ENCODE data around the gene RFTN1. TPM values are rescaled to one million over a fixed set of nuclear protein-coding genes. Genes with fewer than 3 reads are reported as not detected.

Gene RFTN1
- total and polyA plus RNA-seq, 9 of the 15 experiments (the other 6 are each of a cell fraction or from before 2014, with no cell fraction given) = 0.08 to 0.51 (median 0.11) TPM; not detected in 6

GRCh38 chr3:16319307-16319706, 194.2 kb downstream of the RFTN1 start (continued):
- TF ChIP-seq CLOCK (CRISPR knock-in tag; IDR thresholded peaks at IDR 0.05; ENCODE audit: borderline replicate concordance) (no peak), IRF2 (CRISPR knock-in tag; IDR thresholded peaks at IDR 0.05) (no peak), PRDM10 (IDR thresholded peaks at IDR 0.05; ENCODE audit: partially characterized antibody) (no peak), CBFA2T3 (IDR thresholded peaks at IDR 0.05) (no peak), E2F6 (IDR thresholded peaks at IDR 0.05; ENCODE audit: borderline replicate concordance in 1 of 2, extremely low read depth in 1 of 2, insufficient read depth in 1 of 2, insufficient read length in 1 of 2, low read depth in 1 of 2, low read length in 1 of 2, poor library complexity in 1 of 2, severe bottlenecking in 1 of 2) (no peak), REST (IDR thresholded peaks at IDR 0.05; ENCODE audit: borderline replicate concordance) (peak; percentile 85), REST (CRISPR knock-in tag; IDR thresholded peaks at IDR 0.05; ENCODE audit: low read depth) (no peak), SMARCE1 (IDR thresholded peaks at IDR 0.05) (no peak), JUND (IDR thresholded peaks at IDR 0.05; ENCODE audit: borderline replicate concordance, low read depth, low read length) (peak; percentile 27; the same call in 1 of the 2 replicates), JUND (tag; IDR thresholded peaks at IDR 0.05; ENCODE audit: borderline replicate concordance, low read depth, low read length) (no peak)
